Breast epithelium (tissue), 3 donors: ENCODE measurements around the gene ARHGAP15.

Experiments used
- POLR2A ChIP-seq: fragments of 450-650 bp; IDR thresholded peaks from one replicate; pipeline ENCODE4 v1.6.1; 2016; ENCODE audit warnings: antibody characterized with exemption, mild to moderate bottlenecking, moderate library complexity
- POLR2AphosphoS5 ChIP-seq, 3 donors: sonication (generic); formaldehyde crosslinking; IDR thresholded peaks; one replicate each; pipeline ENCODE4 v1.6.1; 2017; ENCODE audit warnings: antibody characterized with exemption in 3 of 3
- TF ChIP-seq, protein P1 (sequence below), 3 donors: fragments of 450-650 bp; IDR thresholded peaks; one replicate each; pipeline ENCODE4 v1.5.1; 2016 to 2017; ENCODE audit warnings: antibody characterized with exemption in 3 of 3, mild to moderate bottlenecking in 3 of 3, moderate library complexity in 3 of 3

DNA sequence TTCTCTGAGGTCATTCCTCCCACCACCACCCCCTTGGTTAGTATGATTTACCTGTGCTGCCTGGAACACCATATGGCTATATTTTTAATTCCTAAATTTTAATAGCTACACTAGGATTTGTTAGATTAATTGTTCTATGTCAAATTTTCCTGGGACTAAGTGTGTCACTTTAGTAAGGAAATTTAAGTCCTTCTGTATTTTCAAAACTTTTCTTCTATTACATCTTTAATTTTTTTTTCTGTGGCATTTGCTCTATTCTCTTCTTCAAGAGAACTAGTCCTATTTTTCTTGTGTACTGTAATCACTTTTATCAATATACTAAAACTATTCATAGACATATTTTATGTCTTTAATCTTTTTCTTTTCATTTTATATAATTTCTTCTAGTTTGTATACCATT, 456.9 kb downstream of the ARHGAP15 start:
- TF ChIP-seq, protein P1, sequence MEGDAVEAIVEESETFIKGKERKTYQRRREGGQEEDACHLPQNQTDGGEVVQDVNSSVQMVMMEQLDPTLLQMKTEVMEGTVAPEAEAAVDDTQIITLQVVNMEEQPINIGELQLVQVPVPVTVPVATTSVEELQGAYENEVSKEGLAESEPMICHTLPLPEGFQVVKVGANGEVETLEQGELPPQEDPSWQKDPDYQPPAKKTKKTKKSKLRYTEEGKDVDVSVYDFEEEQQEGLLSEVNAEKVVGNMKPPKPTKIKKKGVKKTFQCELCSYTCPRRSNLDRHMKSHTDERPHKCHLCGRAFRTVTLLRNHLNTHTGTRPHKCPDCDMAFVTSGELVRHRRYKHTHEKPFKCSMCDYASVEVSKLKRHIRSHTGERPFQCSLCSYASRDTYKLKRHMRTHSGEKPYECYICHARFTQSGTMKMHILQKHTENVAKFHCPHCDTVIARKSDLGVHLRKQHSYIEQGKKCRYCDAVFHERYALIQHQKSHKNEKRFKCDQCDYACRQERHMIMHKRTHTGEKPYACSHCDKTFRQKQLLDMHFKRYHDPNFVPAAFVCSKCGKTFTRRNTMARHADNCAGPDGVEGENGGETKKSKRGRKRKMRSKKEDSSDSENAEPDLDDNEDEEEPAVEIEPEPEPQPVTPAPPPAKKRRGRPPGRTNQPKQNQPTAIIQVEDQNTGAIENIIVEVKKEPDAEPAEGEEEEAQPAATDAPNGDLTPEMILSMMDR (IDR thresholded peaks at IDR 0.05), result no peak
- TF ChIP-seq POLR2A (no peak), POLR2AphosphoS5 (IDR thresholded peaks at IDR 0.05) (no peak)
